ENCODE measurements around the gene MDH1.

- TF ChIP-seq POLR2A (IDR thresholded peaks at IDR 0.05) (no peak), CTCF (IDR thresholded peaks at IDR 0.05) (no peak)
Observed at GRCh38 chr2:63590626-63591408, 2.1 kb downstream of the MDH1 start.
